Activated CD4-positive, alpha-beta T cell treated with anti-CD3 and anti-CD28 coated beads, Interleukin-2, Interleukin-4, amounts not matched to agents 100 ng/mL and 50 ng/mL, durations not matched to agents 16 hours and 8 hours (primary cell): ENCODE data around the gene CCDC83.

Source experiments
- DNase-seq: peaks from one replicate; pipeline ENCODE4 v3.0.0-alpha.2; 2020; ENCODE audit warnings: low spot score

CCDC83 gene

DNA sequence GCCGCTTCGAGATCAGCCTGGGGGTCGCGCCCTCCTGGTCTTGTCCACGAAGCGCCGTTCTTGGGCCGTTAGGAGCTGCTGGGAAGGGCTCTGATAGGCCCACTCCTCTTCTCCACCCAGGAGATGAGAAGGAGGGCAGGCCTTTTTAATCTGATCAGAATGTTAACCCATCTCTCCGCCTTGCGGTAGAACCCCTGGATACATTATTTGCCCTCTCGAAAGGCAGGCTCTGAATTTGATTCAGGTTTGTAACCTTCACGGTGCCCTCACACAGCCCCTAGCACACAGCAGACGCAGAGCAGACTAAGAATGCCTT lies at the start of gene CCDC83:
Gene CCDC83 (plus strand): TSS at position 43 of the 316 bp plus-strand sequence. CDS start 9,741 bp downstream, outside the sequence.
- no peak for DNase-seq

DNA sequence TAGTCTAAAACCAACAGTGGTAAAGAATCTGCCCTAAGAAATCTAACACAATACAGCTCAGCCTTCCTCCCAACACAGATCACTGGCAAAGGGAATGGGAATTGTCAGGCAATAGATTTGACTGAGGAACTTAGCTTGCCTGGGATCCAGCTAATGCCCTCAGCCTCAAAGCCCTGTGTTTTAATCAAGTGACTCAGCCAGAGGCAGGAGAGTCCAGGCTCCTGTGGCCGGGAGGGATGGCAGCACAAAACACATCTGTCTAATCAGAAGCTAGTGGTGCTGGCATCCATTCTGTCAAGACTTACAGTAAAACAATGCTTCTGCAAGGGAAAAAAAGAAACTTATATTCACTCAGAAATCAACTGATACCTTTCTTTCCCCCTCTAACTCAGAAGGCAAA lies 49.8 kb upstream of the CCDC83 start:
- no peak for DNase-seq

DNA sequence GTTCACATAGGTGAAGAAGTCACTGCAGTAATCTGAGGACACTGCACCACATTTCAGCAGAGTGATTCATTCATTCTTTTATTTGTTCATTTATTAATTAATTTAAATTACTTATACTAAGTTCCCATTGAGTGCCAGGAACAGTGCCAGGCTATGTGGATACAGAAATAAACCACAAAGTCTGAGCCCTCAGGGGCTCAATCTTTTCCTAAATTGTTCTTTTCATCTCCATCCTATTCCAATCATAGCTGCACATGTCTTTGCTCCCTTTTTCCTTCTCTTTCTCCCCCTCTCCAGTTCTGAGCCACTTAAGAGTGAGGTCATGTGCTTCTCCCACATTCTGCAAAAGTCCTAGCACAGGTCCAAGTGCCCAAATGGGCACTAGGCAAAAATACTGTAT lies 49.2 kb upstream of the CCDC83 start:
- no peak for DNase-seq

DNA sequence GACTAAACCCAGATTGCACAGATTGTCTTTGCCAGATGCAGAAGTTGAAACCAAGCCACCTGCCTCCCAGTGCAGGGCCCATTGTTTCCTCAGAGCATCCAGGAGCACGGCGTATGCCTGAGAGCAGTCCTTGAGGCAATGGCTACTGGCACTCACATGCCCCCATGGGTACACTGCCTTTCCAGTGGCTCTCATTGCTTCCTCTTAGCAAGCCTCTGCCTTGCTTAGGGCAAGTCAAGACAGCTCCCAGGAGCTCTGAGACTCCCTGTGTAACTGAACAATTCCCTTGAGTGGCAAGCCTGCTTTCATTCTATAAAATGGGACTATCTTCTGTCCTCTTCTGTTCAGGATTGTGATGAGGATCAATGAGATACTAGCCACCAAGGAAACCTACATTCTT lies 48.3 kb upstream of the CCDC83 start:
- DNase-seq = no peak

DNA sequence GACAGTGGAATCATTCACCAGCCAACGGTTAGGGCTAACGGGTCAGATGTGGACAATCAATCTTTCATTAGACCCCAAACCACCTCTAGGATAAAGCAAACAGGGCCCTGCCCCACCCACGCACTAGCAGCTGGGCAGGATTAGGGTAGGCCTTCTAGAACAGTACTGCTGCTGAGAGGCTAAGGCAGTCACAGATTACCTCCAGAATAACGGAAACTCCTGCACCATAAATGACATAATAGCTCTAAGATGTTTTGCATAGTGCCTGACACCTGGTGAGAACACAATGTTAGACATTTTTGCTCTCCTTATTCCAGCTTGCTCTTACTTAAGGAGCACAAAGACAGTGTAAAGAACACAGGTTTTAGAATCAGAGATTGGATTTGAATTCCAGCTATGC lies 46.0 kb upstream of the CCDC83 start:
- no peak for DNase-seq

DNA sequence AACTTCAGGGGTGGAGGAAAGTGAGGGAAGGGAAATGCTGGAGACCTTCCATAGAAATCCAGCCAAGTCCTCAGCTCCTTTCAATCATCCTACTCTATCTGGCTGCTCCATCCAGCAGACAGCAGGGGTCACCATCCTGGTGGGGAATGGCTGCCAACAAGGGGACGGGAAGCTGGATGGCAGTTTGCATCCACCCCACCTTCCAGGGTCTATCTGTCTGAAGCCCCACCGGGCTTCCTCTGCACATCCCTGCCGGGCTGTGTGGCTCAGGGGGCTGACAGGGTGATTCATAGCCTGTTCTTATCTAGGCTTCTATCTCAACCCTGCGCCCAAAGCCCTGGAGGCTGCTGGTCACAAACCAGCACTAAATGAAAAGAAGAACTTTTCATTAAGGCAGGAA lies 45.3 kb upstream of the CCDC83 start:
- DNase-seq = peak; percentile 12

DNA sequence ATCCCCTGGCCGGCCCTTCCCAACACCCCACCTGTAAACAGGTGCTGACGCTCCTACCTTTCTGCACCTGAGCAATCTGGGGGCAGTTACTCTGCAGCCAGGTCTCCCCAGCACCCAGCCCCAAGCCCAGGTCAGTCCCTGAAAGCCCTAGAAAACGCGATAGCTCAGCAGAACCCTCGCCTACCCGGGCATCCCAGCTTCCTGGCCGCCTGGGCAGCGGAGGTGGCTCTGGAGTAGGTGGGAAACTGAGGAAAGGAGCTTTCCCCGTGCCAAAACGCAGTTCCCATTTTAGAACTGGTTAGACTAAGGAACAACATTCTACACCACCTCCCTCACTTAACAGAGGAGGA lies 44.7 kb upstream of the CCDC83 start:
- DNase-seq = no peak

DNA sequence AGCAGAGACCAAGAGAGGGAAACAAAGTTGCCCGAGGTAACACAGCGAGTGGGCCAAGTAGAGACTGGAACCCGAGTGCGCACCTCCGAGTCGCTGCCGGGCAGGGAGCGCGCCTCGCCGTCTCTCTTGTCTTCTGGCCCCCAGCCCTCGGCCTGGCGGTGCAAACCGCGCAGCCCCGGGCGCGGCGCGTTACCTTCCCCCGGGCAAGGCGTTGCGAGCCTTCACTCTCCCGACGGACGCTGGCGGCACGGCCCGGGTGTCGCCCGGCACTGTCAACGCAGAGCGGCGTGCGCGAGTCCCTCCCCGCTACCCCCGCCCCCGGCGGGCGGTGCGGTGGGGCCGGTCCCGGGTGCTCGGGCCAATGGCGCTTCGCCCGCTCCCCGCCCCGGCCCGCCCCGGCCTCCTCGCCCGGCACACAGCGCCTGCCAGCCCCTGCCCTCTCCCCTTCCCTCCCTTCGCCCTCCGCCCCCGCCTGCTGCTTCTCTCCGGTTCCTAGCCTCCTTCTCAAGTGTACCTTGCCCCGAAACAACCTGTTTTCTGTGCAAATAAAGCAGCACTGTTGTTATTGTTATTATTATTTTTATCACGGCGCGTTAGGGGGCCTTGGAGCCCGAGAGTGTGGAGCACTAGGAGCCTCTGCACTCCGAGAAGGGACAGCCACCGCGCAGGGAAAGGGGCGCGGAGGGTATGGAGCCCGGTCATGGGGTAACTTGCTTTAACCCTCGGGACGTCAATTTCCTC lies 44.1 kb upstream of the CCDC83 start, which contains the start of gene SYTL2:
Gene SYTL2 (minus strand): TSS at position 271 of the 741 bp plus-strand sequence. CDS start 53,416 bp downstream, outside the sequence.
- peak; percentile 73 for DNase-seq

DNA sequence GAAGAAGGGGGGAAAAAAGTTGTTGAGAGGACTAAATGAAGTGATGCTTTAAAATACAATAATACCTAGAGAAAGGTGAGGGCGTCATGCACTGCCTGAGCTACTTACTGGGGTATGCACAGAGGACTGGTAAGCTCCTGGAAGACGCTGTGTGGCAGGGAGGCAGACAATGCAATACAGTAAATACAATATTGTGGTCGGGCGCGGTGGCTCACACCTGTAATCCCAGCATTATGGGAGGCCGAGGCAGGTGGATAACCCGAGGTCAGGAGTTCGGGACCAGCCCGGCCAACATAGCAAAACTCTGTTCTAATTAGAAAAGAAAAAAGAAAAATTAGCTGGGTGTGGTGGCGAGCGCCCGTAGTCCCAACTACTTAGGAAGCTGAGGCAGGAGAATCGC lies 43.6 kb upstream of the CCDC83 start:
- no peak for DNase-seq

DNA sequence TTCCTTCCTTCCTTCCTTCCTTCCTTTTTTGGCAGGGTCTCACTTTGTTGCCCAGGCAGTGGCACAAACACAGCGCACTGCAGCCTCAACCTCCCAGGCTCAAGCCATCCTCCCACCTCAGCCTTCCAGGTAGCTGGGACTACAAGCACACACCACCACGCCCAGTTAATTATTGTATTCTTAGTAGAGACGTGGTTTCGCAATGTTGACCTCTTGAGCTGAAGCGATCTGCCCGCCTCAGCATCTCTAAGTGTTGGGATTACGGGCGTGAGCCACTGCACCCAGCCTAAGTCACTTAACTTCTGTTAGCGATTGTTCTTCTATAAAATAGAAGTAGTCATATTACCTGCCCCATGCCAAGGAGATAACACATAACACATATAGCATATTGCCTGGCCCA lies 41.5 kb upstream of the CCDC83 start:
- no peak for DNase-seq

DNA sequence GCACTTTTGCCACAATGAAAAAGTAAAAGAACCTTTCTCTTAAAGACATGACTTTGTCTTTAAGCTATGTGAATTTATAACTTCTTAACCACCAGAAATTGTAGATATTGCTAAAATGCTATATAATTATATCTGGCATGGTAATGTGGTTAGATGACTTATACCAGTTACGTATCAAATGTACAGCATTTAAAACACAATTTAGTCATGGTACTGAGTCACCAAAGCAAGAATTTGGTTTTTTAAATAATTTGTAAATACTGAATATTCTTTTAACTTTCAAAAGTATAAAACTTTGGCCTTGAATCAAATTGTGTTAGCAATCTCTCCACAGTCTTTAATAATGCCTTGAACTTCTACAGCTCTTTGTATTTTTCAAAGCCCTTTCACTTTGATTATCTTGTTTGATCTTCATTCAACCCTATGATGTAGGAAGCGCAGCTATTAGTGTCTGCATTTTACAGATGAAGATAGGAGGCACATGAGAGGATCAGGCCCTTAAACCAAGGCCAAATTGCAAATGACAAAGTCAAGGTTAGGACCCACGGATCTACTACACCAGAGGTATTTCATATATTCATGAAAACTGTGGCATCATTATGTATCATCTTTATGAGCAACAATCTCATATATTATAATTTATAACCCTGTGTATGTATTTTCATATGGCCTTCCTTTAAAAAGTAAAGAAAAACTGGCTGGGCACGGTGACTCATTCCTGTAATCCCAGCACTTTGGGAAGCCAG lies 39.8 kb upstream of the CCDC83 start:
- no peak for DNase-seq

DNA sequence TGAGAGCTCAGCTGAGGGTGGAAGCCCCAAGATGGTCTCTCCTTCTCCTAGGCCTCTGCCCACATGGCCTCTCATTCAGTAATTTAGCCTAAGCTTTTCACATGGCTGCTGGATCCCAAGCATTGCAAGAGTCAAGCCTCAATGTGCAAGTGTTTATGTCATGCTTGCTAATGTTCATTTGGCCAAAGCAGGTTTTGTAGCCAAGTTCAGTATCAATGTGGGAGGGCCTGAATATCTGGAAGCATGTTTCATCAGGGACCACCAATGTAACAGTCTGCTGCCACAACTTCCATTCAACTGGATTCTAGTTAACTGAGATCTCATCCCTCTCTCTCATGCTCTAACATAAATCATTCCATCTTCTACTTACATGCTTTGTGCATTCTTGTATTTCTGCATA lies 35.7 kb upstream of the CCDC83 start:
- DNase-seq = no peak

DNA sequence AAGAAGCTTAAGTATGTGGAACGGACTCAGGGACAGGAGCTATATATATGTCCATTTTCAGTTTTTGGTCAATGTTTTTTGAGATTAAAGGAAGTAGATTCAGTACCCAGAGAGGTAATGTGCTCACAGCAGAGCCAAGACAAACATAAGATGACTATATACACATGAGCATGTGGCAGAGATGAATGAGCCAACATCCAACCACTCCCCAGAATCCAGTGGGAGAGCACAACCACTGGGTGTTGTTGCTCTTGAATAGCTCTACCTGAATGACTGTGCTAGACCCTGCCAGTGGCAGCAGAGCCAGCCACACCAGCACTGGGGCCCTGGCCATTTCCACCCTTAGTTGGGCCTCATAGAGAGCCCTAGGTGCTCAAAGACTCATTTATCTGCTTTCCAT lies 33.5 kb upstream of the CCDC83 start:
- no peak for DNase-seq

DNA sequence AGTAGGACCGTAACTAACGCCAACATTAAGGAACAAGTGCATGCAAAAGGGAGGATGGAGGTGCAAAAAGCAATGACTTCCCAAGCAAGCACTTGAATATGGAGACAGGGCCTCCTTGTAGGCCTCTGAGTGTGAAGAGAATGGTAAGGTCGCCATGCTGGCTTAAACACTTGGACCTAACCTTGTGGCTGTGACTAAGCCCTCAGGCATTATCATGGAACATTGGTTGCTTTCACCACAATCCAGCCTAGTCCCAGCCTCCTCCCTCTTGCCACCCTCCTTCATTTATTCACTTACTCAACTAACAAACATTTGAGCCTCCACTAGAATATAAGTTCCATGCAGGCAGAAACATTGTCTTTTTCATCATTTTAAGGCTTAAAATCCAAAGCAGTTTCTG lies 32.4 kb upstream of the CCDC83 start:
- no peak for DNase-seq

DNA sequence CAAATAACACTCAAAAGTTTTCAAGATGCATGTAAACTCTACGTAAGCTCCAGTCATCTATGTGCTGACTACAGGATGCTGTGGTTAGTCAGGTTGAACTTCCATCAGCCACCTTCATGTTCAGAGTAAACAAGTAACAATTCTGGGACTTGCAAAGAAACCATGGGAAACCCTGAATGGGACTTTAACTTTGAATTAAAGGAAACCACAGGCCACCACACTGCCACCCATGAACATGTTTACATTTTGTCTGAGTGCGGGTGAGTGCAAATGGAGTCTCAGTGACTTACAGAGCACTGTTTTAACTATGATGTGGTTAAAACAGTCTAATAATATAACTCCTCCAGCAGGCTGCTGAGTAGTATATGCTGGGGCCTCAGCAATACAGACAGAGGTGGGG lies 31.4 kb upstream of the CCDC83 start:
- DNase-seq = peak; percentile 78

DNA sequence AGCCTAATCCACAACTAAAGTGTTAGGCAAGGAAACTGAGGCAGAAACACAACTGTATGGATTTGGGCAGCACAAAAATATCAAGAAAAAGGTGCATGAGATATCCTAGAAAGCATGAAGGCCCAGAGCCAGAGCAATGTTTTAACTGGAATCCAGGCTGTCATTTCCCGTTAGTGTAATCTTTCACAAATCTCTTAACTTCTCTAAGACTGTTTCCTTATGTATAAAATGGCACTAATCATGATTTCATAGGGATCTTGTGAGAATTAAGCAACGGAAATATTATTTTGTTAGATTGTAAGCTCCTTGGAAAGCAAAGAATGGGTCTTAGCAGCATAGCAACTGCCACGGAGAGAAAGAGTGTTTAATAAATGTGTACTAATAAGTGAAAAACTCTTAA lies 29.6 kb upstream of the CCDC83 start:
- no peak for DNase-seq

DNA sequence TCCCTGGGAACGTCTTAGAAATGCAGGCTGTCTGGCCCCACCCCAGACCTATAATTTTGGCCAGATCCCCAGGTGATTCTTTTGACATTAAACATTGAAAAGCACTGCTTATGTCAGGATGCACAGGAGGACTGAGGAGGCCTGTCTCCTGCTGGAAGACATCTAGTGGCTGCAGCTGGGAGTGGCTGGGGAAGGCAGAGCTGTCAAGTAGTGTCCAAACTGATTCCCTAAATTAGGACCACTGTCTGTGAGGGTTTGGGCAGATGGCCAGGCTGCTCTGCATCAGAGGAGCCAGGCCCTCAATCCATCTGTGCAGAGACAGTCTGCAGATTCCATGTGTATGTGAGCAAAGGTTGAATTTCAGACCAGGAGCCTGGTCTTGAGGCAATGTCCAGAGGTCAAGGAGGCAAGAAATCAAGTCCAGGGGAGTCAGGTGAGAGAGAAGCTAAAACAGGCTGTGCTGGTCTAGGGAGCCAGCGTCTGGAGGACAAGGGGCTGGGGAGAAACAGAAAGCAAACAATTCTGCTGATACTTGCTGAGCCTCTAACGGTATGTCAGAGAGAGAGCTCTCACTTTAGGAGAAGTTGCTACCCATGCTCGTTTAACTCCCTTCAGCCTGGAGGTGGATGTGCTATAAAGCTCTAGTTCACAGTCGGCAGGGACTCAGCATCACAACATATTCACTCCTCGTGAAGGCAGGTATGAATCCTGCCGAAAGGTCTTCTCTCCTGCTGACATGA lies 28.9 kb upstream of the CCDC83 start:
- DNase-seq = peak; percentile 14

DNA sequence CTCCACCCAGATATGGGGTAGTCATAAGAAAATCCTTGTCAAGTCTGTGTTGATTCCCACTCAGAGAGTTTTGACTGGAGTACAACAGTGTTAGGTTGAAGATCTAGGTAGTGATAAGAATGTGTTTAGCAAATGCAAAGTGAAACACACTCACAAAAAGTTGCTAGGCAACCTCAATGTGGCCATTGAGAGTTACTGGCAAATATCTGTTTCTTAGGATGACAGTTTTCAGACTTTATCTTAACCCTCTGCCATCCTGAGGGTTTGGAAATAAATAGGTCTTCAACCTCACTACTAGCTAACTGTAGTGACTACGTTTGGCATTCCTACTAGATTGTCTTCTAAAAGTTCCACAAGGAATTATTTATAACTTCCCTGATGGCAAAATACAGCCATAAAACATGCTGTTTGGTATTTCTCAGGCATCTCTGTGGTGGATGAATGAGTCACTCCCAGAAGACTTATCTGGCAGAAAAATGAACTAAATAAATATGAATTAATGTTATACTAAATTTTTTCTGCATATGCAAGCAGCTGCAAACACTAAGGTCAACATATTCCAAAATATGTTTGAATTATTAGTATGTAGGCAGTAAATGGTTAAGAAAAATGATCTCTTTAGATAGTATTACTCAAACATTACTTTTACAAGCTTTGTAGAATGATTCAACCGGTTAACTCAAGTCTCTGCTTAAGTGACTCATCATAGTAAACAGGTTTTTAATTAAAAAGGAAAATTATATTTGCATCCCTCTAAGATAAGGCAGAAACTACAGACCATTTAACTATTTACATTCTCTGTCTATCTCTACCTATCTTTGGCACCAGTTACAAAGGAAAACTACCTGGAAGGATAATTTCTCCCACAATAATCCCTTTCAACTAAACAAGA lies 27.2 kb upstream of the CCDC83 start:
- peak; percentile 81 for DNase-seq

DNA sequence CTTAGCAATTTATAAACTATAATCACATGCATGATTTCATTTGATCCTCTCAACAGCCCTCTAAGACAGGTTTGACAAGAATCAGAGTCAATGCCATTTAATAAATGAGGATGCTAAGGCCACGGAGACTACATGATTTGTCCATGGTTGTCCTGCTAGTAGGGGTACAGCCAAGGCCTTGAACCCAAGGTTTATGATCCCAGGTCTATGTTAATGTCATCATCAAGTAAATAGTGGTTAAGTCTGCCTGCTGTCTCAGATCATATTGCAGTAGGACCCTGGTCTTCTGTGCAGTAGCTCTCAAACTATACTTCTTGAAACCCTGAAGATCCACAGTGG lies 26.6 kb upstream of the CCDC83 start:
- DNase-seq = no peak

DNA sequence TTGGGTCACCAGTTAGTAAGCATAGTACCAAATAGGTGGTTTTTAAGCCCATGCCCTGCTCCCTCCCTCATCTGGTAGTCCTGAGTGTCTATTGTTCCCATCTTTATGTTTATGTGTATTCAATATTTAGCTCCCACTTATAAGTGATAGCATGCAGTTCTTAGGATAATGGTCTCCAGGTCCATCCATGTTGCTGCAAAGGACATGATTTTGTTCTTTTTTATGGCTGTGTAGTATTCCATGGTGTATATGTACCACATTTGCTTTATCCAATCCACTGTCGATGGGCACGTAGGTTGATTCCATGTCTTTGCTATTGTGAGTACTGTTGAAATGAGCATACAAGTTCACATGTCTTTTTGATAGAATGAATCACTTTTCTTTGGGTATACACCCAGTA lies 26.0 kb upstream of the CCDC83 start:
- DNase-seq = no peak

DNA sequence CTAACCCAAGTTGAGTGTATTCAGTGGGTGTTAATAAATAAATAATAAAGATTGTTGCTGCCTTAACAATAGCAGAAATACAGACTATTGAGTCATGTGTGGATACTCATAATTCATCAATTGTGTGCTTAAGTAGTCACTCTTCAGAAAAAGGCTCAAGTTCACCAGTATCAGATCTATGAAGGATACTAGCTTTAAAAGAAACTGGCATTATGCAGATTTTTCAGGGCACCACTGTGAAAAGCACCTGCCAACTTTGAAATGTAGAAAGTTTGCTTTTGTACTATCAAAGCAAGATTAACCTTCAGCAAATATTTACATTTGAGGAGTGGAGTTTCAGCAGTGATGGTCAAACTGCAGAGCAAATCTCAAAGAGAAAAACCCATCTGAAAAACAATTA lies 24.1 kb upstream of the CCDC83 start:
- DNase-seq = no peak

DNA sequence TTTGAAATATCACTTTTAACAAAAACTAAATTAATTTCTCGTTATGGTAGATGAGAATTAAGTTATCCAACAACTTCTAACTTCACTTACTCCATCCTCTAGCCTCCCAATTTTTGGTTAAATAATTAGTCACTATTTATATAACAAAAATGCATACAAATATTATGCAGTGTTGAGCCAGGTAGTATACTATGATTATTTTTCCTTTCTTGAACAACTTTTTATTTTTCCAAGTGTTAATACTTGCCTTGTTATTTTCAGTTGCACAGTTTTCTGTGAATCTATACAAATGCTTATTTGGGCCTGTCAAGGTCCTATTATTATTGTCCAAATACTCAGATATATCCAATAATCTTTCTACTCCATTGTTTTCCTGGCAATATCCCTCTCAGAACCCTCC lies 19.9 kb upstream of the CCDC83 start:
- DNase-seq = no peak
